Karpas-422 (cell line): ENCODE results near the gene AUP1. TPM values are rescaled to one million over a fixed set of nuclear protein-coding genes. Genes with fewer than 3 reads are reported as not detected.

ENCODE experiments used
- total RNA-seq: library from RNA; depleted of rRNA; stranded (reverse); fragments of >200 nt; shearing (Covaris generic); gene quantifications from 2 replicates; pipeline ENCODE4 v1.2.3, GENCODE V29; 2014; ENCODE audit warnings: low replicate concordance; rRNA removed

Gene AUP1
- total RNA-seq, 1 experiment from 2014 or later = 216 TPM

Other genes with a start within 250 kb of the AUP1 start
- gene SLC4A5, start 186.3 kb downstream of the AUP1 start, total RNA-seq = 0.65 and 3.2 TPM in 2 replicates
- 95.0 and 96.4 TPM in 2 replicates for gene DCTN1, start 149.4 kb downstream of the AUP1 start, total RNA-seq
- 3.8 and 7.6 TPM in 2 replicates for gene C2orf81, start 108.1 kb downstream of the AUP1 start, total RNA-seq
- gene WDR54, start 108.0 kb downstream of the AUP1 start, total RNA-seq = 130 and 239 TPM in 2 replicates
- gene RTKN, start 87.8 kb downstream of the AUP1 start, total RNA-seq = 28.1 and 31.5 TPM in 2 replicates
- gene INO80B, start 74.6 kb downstream of the AUP1 start, total RNA-seq = 29.3 and 86.9 TPM in 2 replicates
- gene WBP1, start 71.3 kb downstream of the AUP1 start, total RNA-seq = 124 and 149 TPM in 2 replicates
- 69.1 and 95.6 TPM in 2 replicates for gene MOGS, start 64.3 kb downstream of the AUP1 start, total RNA-seq
- 91.4 and 144 TPM in 2 replicates for gene MRPL53, start 57.0 kb downstream of the AUP1 start, total RNA-seq
- 47.7 and 50.5 TPM in 2 replicates for gene CCDC142, start 46.7 kb downstream of the AUP1 start, total RNA-seq
- 47.5 and 54.9 TPM in 2 replicates for gene TTC31, start 46.6 kb downstream of the AUP1 start, total RNA-seq
- gene LBX2, start 30.1 kb downstream of the AUP1 start, total RNA-seq = 7.2 and 15.8 TPM in 2 replicates
- 44.8 and 58.3 TPM in 2 replicates for gene PCGF1, start 22.0 kb downstream of the AUP1 start, total RNA-seq
- 0.25 and 2.5 TPM in 2 replicates for gene TLX2, start 15.3 kb downstream of the AUP1 start, total RNA-seq
- gene DQX1, start 3.5 kb downstream of the AUP1 start, total RNA-seq = 1.4 and 22.6 TPM in 2 replicates
- gene HTRA2, start 227 bp upstream of the AUP1 start, total RNA-seq = 36.8 and 72.1 TPM in 2 replicates
- 0.15 and 1.3 TPM in 2 replicates for gene LOXL3, start 24.2 kb upstream of the AUP1 start, total RNA-seq
- 24.7 and 57.1 TPM in 2 replicates for gene DOK1, start 25.0 kb upstream of the AUP1 start, total RNA-seq
- 0.11 TPM in 1 of 2 replicates, not detected in the other for gene M1AP, start 118.6 kb upstream of the AUP1 start, total RNA-seq
- 2.7 and 3.4 TPM in 2 replicates for gene SEMA4F, start 124.5 kb upstream of the AUP1 start, total RNA-seq